IMR-90 (cell line): ENCODE results near the gene HBM. TPM values are rescaled to one million over a fixed set of nuclear protein-coding genes. Genes with fewer than 3 reads are reported as not detected.

ENCODE experiments used
- ATAC-seq: fragments of 200-7000 bp; cut with Tn5 transposase; 2 replicates; pipeline ENCODE4 v1.9.1; 2020; ENCODE audit warnings: low read depth, mild to moderate bottlenecking, moderate library complexity
- BruUV-seq: library from RNA; stranded (reverse); fragments of 400-500 nt; replicated peaks from 2 replicates; lab custom pipeline; 2021; lab: Mats Ljungman, UMichigan
- CTCF ChIA-PET: fragments of 300-600 bp; formaldehyde crosslinking; extraction: SDS; loops from one replicate; lab custom pipeline; 2021; ENCODE audit warnings: antibody characterized with exemption; lab: Yijun Ruan, JAX
- POLR2A ChIA-PET: fragments of 300-600 bp; sonication (Branson Sonifier 250); formaldehyde crosslinking; loops from one replicate; lab custom pipeline; 2022; ENCODE audit warnings: antibody characterized with exemption; ENCODE audit not compliant: unreplicated experiment; lab: Charles Lee
- DNase-seq: peaks from one replicate; pipeline ENCODE4 v3.0.0; 2013
- H2AFZ ChIP-seq: replicated peaks from 2 replicates; pipeline ENCODE3; 2013; ENCODE audit warnings: low read length, mild to moderate bottlenecking; ENCODE audit not compliant: poor library complexity
- H2AK5ac ChIP-seq: 2 replicates; pipeline ENCODE4 v1.6.1; 2013; ENCODE audit warnings: low read depth, low read length, inconsistent platforms
- H2AK9ac ChIP-seq: replicated peaks from 2 replicates; pipeline ENCODE3; 2013; ENCODE audit warnings: mild to moderate bottlenecking, low read depth, low read length, moderate library complexity; ENCODE audit not compliant: poor library complexity
- H2BK120ac ChIP-seq: 2 replicates; pipeline ENCODE4 v1.6.1; 2013; ENCODE audit warnings: low read depth, low read length, inconsistent platforms
- H2BK15ac ChIP-seq: 3 replicates; pipeline ENCODE4 v1.6.1; 2013; ENCODE audit warnings: low read depth, low read length, inconsistent platforms
- H2BK20ac ChIP-seq: 2 replicates; pipeline ENCODE4 v1.6.1; 2013; ENCODE audit warnings: low read depth, mild to moderate bottlenecking, inconsistent platforms, low read length, moderate library complexity
- H2BK5ac ChIP-seq: 2 replicates; pipeline ENCODE4 v1.6.1; 2013; ENCODE audit warnings: mild to moderate bottlenecking, low read depth, low read length, inconsistent platforms; ENCODE audit not compliant: poor library complexity, severe bottlenecking
- H3K14ac ChIP-seq: replicated peaks from 2 replicates; pipeline ENCODE4 v1.6.1; 2013; ENCODE audit warnings: low read depth, low read length, inconsistent platforms
- H3K18ac ChIP-seq: 2 replicates; pipeline ENCODE4 v1.6.1; 2013; ENCODE audit warnings: low read depth, low read length, control low read depth
- H3K23ac ChIP-seq: 2 replicates; pipeline ENCODE4 v1.6.1; 2013; ENCODE audit warnings: low read depth, low read length, inconsistent platforms
- H3K27ac ChIP-seq: 2 replicates; pipeline ENCODE4 v1.5.1; 2013; ENCODE audit warnings: mild to moderate bottlenecking, control low read depth, low read length; ENCODE audit not compliant: insufficient read depth
- H3K27me3 ChIP-seq: 2 replicates; pipeline ENCODE4 v1.6.1; 2013; ENCODE audit warnings: low read length; ENCODE audit not compliant: control insufficient read depth, insufficient read depth
- H3K36me3 ChIP-seq: 2 replicates; pipeline ENCODE4 v1.6.1; 2013; ENCODE audit warnings: low read length, mixed read lengths; ENCODE audit not compliant: control insufficient read depth, insufficient read depth
- H3K4ac ChIP-seq: 2 replicates; pipeline ENCODE4 v1.6.1; 2013; ENCODE audit warnings: low read depth, low read length, inconsistent platforms
- H3K4me1 ChIP-seq: 2 replicates; pipeline ENCODE4 v1.6.1; 2013; ENCODE audit warnings: low read length, mixed read lengths; ENCODE audit not compliant: control insufficient read depth, insufficient read depth
- H3K4me2 ChIP-seq: 2 replicates; pipeline ENCODE4 v1.6.1; 2013; ENCODE audit warnings: low read depth, mild to moderate bottlenecking, control low read depth, low read length, moderate library complexity
- H3K4me3 ChIP-seq: 2 replicates; pipeline ENCODE4 v1.5.1; 2013; ENCODE audit warnings: low read depth, mild to moderate bottlenecking, control low read depth, low read length, moderate library complexity; ENCODE audit not compliant: insufficient read depth
- H3K56ac ChIP-seq: 2 replicates; pipeline ENCODE4 v1.6.1; 2013; ENCODE audit warnings: low read length, inconsistent platforms; ENCODE audit not compliant: insufficient read depth; ENCODE audit errors: extremely low read depth
- H3K79me1 ChIP-seq, 2 experiments: 2 replicates each; pipeline ENCODE4 v1.6.1; 2013; ENCODE audit warnings: low read length in 2 of 2, inconsistent platforms in 1 of 2, low read depth in 1 of 2
- H3K9ac ChIP-seq: 2 replicates; pipeline ENCODE4 v1.6.1; 2013; ENCODE audit warnings: low read depth, low read length, control low read depth
- H3K9me1 ChIP-seq: 2 replicates; pipeline ENCODE4 v1.6.1; 2013; ENCODE audit warnings: low read length, inconsistent platforms; ENCODE audit not compliant: insufficient read depth
- H3K9me3 ChIP-seq: 2 replicates; pipeline ENCODE4 v1.6.1; 2013; ENCODE audit warnings: low read length; ENCODE audit not compliant: control insufficient read depth, insufficient read depth
- H4K20me1 ChIP-seq: 2 replicates; pipeline ENCODE4 v1.6.1; 2013; ENCODE audit warnings: low read length, inconsistent platforms; ENCODE audit not compliant: insufficient read depth
- H4K5ac ChIP-seq: 2 replicates; pipeline ENCODE4 v1.6.1; 2013; ENCODE audit warnings: mild to moderate bottlenecking, low read depth, low read length, control low read depth
- H4K8ac ChIP-seq, 2 experiments: 2 replicates each; pipeline ENCODE4 v1.6.1; 2013; ENCODE audit warnings: low read depth in 2 of 2, low read length in 2 of 2, control low read depth in 1 of 2, inconsistent platforms in 1 of 2
- H4K91ac ChIP-seq: 2 replicates; pipeline ENCODE4 v1.6.1; 2013; ENCODE audit warnings: low read depth, low read length, inconsistent platforms; ENCODE audit not compliant: insufficient read depth
- BHLHE40 ChIP-seq: fragments of 150-350 bp; IDR thresholded peaks from 2 replicates; pipeline ENCODE4 v1.6.1; 2016; ENCODE audit warnings: mild to moderate bottlenecking, low read depth, low read length
- CEBPB ChIP-seq: IDR thresholded peaks from 2 replicates; pipeline ENCODE4 v1.6.1; 2012; ENCODE audit warnings: low read depth, low read length, improper control_type of control experiment
- CTCF ChIP-seq: conservative IDR thresholded peaks from 2 replicates; pipeline ENCODE4 v1.5.1; 2012; ENCODE audit warnings: mild to moderate bottlenecking, low read depth, low read length, improper control_type of control experiment
- FOS ChIP-seq: fragments of 150-350 bp; IDR thresholded peaks from 2 replicates; pipeline ENCODE4 v1.6.1; 2016; ENCODE audit warnings: low read depth, low read length
- MXI1 ChIP-seq: IDR thresholded peaks from 2 replicates; pipeline ENCODE4 v1.6.1; 2012; ENCODE audit warnings: low read depth, mild to moderate bottlenecking, low read length, moderate library complexity, borderline replicate concordance
- RAD21 ChIP-seq: IDR thresholded peaks from 2 replicates; pipeline ENCODE4 v1.6.1; 2012; ENCODE audit warnings: low read length, improper control_type of control experiment
- SMC3 ChIP-seq: fragments of 150-350 bp; IDR thresholded peaks from 2 replicates; pipeline ENCODE4 v1.6.1; 2016; ENCODE audit warnings: low read depth, mild to moderate bottlenecking, antibody characterized with exemption, low read length, moderate library complexity
- WGBS, 2 experiments: methylation state at CpG; one replicate each; pipeline versions ENCODE4 v1.1.5 to v1.1.7; 2013; ENCODE audit warnings: missing lambda C conversion rate in 2 of 2; ENCODE audit not compliant: insufficient read length in 1 of 2; ENCODE audit errors: extremely low coverage in 2 of 2; 5-methylcytosine and 5-hydroxymethylcytosine counted together
- dilution Hi-C: fragments of 300-500 bp; cut with HindIII; formaldehyde crosslinking; loops from one replicate; pipeline ENCODE4 v1.14.3; 2018; ENCODE audit warnings: low sequenced_read_pairs; ENCODE audit not compliant: unreplicated experiment
- in situ Hi-C: fragments of 300-500 bp; cut with MboI; formaldehyde crosslinking; loops from 3 replicates; pipeline ENCODE4 v1.14.3; 2019; ENCODE audit warnings: low sequenced_read_pairs, inconsistent platforms, mixed read lengths
- intact Hi-C: fragments of 100-400 bp; cut with micrococcal nuclease; formaldehyde crosslinking; loops from 2 replicates; pipeline ENCODE4 v1.10.0; 2022
- polyA plus RNA-seq, 3 experiments: library from polyadenylated mRNA; depleted of rRNA; stranded (reverse); fragments of >200 nt; gene quantifications; 2 replicates each; pipeline ENCODE4 v1.2.3, GENCODE V29; 2012; ENCODE audit warnings: low replicate concordance in 1 of 3
- total RNA-seq: library from RNA; depleted of rRNA; stranded (reverse); fragments of >200 nt; gene quantifications from 2 replicates; pipeline ENCODE4 v1.2.3, GENCODE V29; 2012

The HBM gene
- total and polyA plus RNA-seq, 2 of the 4 experiments (the other 2 are of a cell fraction): not detected

- no peak overlapping the region for H3K56ac ChIP-seq
- H3K4ac ChIP-seq: no peak overlapping the region
- DNase-seq (no peak), ATAC-seq (no peak)
- H2BK20ac ChIP-seq: no peak overlapping the region
- 87% methylated on average over 6 of the region's 14 CpGs; no CpG with 5 or more reads in 1 of the 2 experiments for WGBS, 2 experiments
- H4K91ac ChIP-seq: no peak overlapping the region
- H4K5ac ChIP-seq: no peak overlapping the region
- peaks cover 8% of the 10 kb centered on the region; the same call in 1 of the 2 replicates for H3K4me1 ChIP-seq
- POLR2A ChIA-PET: no interaction called here
- H4K8ac ChIP-seq: no peak overlapping the region
- H2BK5ac ChIP-seq: no peak overlapping the region
- H3K36me3 ChIP-seq: no peaks in the 10 kb centered on the region
- intact Hi-C loops (no loop called here), in situ Hi-C loops (no loop called here), dilution Hi-C loops (no loop called here)
- no peak overlapping the region for H2BK15ac ChIP-seq
- H3K23ac ChIP-seq: no peak overlapping the region
- no peak overlapping the region for H2AK9ac ChIP-seq
- H3K27ac ChIP-seq: no peak overlapping the region
- CTCF ChIA-PET: no interaction called here
- no peak overlapping the region for H3K4me2 ChIP-seq
- H2BK120ac ChIP-seq: no peak overlapping the region
- H3K9me1 ChIP-seq: peaks cover 6% of the 10 kb centered on the region; the same call in 1 of the 2 replicates
- no peak overlapping the region for H3K4me3 ChIP-seq
- H2AK5ac ChIP-seq: no peak overlapping the region
- H3K79me1 ChIP-seq: no peaks in the 10 kb centered on the region
- TF ChIP-seq SMC3 (no peak), RAD21 (no peak), FOS (no peak), MXI1 (no peak), CEBPB (peak; percentile 31; the same call in 1 of the 2 replicates), BHLHE40 (no peak), CTCF (no peak)
- no peaks in the 10 kb centered on the region for H3K9me3 ChIP-seq
- no peaks in the 10 kb centered on the region for H4K20me1 ChIP-seq
- no peak overlapping the region for H3K18ac ChIP-seq
- no peak overlapping the region for H3K14ac ChIP-seq
- H3K27me3 ChIP-seq: no peaks in the 10 kb centered on the region
- H3K9ac ChIP-seq: no peak overlapping the region
- no TSS peak for BruUV-seq
- H2AFZ ChIP-seq: no peak overlapping the region
Observed at GRCh38 chr16:144797-145252, 21.0 kb upstream of the HBM start.
